Vagina (tissue), 2 donors: ENCODE data around the gene SCN11A.

Experiments used
- CTCF ChIP-seq, 3 experiments: fragments of 450-650 bp in 2 of 3; fragments of 200-600 bp in 1 of 3; sonication (generic) in 1 of 3; IDR thresholded peaks; one replicate each; pipeline ENCODE4 v1.5.1; 2017 to 2019; ENCODE audit warnings: antibody characterized with exemption in 3 of 3, mild to moderate bottlenecking in 2 of 3, moderate library complexity in 2 of 3
- POLR2A ChIP-seq, 2 donors: fragments of 450-650 bp; IDR thresholded peaks; one replicate each; pipeline ENCODE4 v1.6.1; 2017; ENCODE audit warnings: antibody characterized with exemption in 2 of 2, mild to moderate bottlenecking in 2 of 2, moderate library complexity in 2 of 2

- TF ChIP-seq POLR2A (IDR thresholded peaks at IDR 0.05) (no peak), CTCF (IDR thresholded peaks at IDR 0.05) (no peak)
Measured at GRCh38 chr3:39068556-39068955, 16.8 kb upstream of the SCN11A start.
